ENCODE data around the gene TMSB10. TPM values are rescaled to one million over a fixed set of nuclear protein-coding genes. Genes with fewer than 3 reads are reported as not detected.

Gene TMSB10
- polyA plus RNA-seq, 1 donor (not counting 4 experiments of a cell fraction or from before 2014, with no cell fraction given) = 3,595 TPM

DNA sequence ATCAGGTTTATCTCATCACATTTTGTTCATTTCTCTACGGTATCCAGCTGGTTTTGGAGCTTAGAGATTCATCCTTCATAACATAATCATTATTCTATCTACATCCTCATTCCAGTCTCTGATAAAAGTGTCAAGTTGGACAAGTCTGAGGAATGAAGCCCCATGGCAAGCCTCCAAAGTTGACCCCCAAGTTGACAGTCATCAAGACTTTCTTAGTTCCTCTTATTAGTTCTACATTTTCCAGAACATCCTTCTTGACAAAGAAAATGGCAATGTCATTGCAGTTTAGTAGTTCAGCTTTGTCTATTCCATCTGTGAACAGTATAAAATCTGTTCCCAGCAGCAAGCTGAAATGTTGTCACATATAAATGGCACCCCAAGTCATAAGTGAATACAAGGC lies 4.5 kb upstream of the TMSB10 start:
- Histone ChIP-seq H3K4me2 (ENCODE audit: control insufficient read depth, extremely low read depth, insufficient read depth, low read depth, low read length) (no peak overlapping the region), H3K27ac (ENCODE audit: control insufficient read depth, insufficient read depth, low read length) (no peak overlapping the region), H3K9me1 (ENCODE audit: control insufficient read depth, extremely low read depth, insufficient read depth, low read length) (no peaks in the 10 kb centered on the region), H4K20me1 (ENCODE audit: control insufficient read depth, extremely low read depth, insufficient read depth, low read length) (no peaks in the 10 kb centered on the region), H3K9me3 (ENCODE audit: control insufficient read depth, low read depth, low read length) (no peaks in the 10 kb centered on the region), H3K9ac (ENCODE audit: control insufficient read depth, extremely low read depth, insufficient read depth, low read length) (no peak overlapping the region), H3K4me1 (ENCODE audit: control insufficient read depth, extremely low read depth, insufficient read depth, low read length) (peaks cover 17% of the 10 kb centered on the region), H2AFZ (ENCODE audit: control insufficient read depth, low read length) (no peak overlapping the region), H3K27me3 (ENCODE audit: control insufficient read depth, extremely low read depth, insufficient read depth, low read length) (no peaks in the 10 kb centered on the region), H3K79me2 (ENCODE audit: control insufficient read depth, insufficient read depth, low read length) (peaks cover 5% of the 10 kb centered on the region), H3K36me3 (ENCODE audit: control insufficient read depth in 2 of 2, extremely low read depth in 1 of 2, insufficient read depth in 2 of 2, low read length in 2 of 2) (peaks cover 0 to 1% of the 10 kb centered on the region in 2 experiments), H3K4me3 (ENCODE audit: control insufficient read depth in 2 of 3, extremely low read depth in 1 of 3, insufficient read depth in 2 of 3, low read depth in 1 of 3, low read length in 3 of 3) (no peak overlapping the region)
- dilution Hi-C loops (cut with MboI; ENCODE audit: extremely low pct_ligation_motif_present, low sequenced_read_pairs) = no loop called here
- DNase-seq (ENCODE audit: low read depth, low spot score) (no peak), FAIRE-seq (no peak)
- TF ChIP-seq CTCF (optimal IDR thresholded peaks at IDR 0.05 in 1 of 3, IDR thresholded peaks at IDR 0.05 in 1 of 3, conservative IDR thresholded peaks at IDR 0.05 in 1 of 3; ENCODE audit: extremely low read depth in 1 of 3, insufficient read depth in 2 of 3, low read length in 3 of 3) (no peak), EZH2 (IDR thresholded peaks at IDR 0.05; ENCODE audit: low read length) (no peak)

GRCh38 chr2:84901593-84902120 lies 3.8 kb upstream of the TMSB10 start:
- H3K4me2 ChIP-seq (ENCODE audit: control insufficient read depth, extremely low read depth, insufficient read depth, low read depth, low read length) = no peak overlapping the region
- H3K27ac ChIP-seq (ENCODE audit: control insufficient read depth, insufficient read depth, low read length) = no peak overlapping the region
- H3K9ac ChIP-seq (ENCODE audit: control insufficient read depth, extremely low read depth, insufficient read depth, low read length) = no peak overlapping the region
- H3K9me3 ChIP-seq (ENCODE audit: control insufficient read depth, low read depth, low read length) = no peaks in the 10 kb centered on the region
- peaks cover 12% of the 10 kb centered on the region for H3K79me2 ChIP-seq (ENCODE audit: control insufficient read depth, insufficient read depth, low read length)
- DNase-seq (ENCODE audit: low read depth, low spot score) = no peak
- TF ChIP-seq CTCF (optimal IDR thresholded peaks at IDR 0.05 in 1 of 3, IDR thresholded peaks at IDR 0.05 in 1 of 3, conservative IDR thresholded peaks at IDR 0.05 in 1 of 3; ENCODE audit: extremely low read depth in 1 of 3, insufficient read depth in 2 of 3, low read length in 3 of 3) = no peak
- TF ChIP-seq EZH2 (IDR thresholded peaks at IDR 0.05; ENCODE audit: low read length) = no peak
- no peak overlapping the region for H2AFZ ChIP-seq (ENCODE audit: control insufficient read depth, low read length)
- dilution Hi-C loops (cut with MboI; ENCODE audit: extremely low pct_ligation_motif_present, low sequenced_read_pairs) = no loop called here
- H4K20me1 ChIP-seq (ENCODE audit: control insufficient read depth, extremely low read depth, insufficient read depth, low read length) = no peaks in the 10 kb centered on the region
- no peaks in the 10 kb centered on the region for H3K9me1 ChIP-seq (ENCODE audit: control insufficient read depth, extremely low read depth, insufficient read depth, low read length)
- H3K4me3 ChIP-seq (ENCODE audit: control insufficient read depth in 2 of 3, extremely low read depth in 1 of 3, insufficient read depth in 2 of 3, low read depth in 1 of 3, low read length in 3 of 3) = no peak overlapping the region
- H3K4me1 ChIP-seq (ENCODE audit: control insufficient read depth, extremely low read depth, insufficient read depth, low read length) = peaks cover 17% of the 10 kb centered on the region
- FAIRE-seq = no peak
- peaks cover 6% of the 10 kb centered on the region in 2 experiments for H3K36me3 ChIP-seq (ENCODE audit: control insufficient read depth in 2 of 2, extremely low read depth in 1 of 2, insufficient read depth in 2 of 2, low read length in 2 of 2)
- no peaks in the 10 kb centered on the region for H3K27me3 ChIP-seq (ENCODE audit: control insufficient read depth, extremely low read depth, insufficient read depth, low read length)

Data from keratinocyte (primary cell).